ENCODE measurements around the gene TMEM138. TPM values are rescaled to one million over a fixed set of nuclear protein-coding genes. Genes with fewer than 3 reads are reported as not detected.

Gene TMEM138
- total RNA-seq, 1 experiment from 2014 or later, result 10.8 TPM

DNA sequence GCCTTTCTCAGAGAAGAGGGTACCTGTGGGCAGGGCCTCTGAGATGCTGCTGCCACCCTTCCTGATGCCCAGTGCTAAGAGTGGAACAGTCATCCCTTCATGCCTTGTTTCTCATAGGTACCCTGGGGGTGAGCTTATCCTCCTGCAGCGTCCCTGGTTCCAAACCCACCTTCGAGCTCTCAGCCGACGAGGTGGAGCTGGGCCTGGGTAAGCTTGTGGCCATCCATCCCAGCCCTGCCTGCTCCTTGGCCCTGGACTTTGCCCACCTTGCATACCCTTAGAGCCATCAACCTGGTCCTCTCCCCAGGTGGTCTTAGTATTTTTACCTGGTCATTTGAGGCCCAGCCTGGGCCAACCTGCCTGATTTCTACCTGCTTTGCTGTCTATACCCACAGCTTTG lies 20.5 kb upstream of the TMEM138 start:
- no peak for DNase-seq (ENCODE audit: low spot score)

DNA sequence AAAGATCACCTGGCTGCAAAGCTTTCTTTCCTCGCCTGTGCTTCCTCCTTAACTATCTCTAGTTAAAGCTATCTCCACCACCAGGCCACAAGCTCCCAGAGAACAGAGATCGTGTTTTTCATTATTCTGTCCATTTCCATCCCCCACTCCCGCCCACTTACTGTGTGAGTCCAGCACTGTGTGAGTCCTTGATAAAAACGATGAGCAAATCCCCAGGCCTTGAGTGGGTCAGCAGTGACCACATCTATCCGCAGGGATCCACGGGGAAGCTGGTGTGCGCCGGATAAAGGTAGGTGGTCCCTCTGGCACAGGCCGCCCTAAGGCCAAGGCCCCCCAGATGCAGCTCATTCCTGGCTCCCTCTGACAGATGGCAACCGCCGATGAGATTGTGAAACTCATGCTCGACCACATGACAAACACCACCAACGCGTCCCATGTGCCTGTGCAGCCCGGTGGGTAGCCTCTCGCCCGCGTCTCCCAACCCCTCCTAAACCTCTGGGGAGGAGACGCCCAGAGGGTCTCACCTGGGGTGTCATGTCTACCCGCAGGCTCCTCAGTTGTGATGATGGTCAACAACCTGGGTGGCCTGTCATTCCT lies 19.9 kb upstream of the TMEM138 start:
- DNase-seq (ENCODE audit: low spot score), result no peak

DNA sequence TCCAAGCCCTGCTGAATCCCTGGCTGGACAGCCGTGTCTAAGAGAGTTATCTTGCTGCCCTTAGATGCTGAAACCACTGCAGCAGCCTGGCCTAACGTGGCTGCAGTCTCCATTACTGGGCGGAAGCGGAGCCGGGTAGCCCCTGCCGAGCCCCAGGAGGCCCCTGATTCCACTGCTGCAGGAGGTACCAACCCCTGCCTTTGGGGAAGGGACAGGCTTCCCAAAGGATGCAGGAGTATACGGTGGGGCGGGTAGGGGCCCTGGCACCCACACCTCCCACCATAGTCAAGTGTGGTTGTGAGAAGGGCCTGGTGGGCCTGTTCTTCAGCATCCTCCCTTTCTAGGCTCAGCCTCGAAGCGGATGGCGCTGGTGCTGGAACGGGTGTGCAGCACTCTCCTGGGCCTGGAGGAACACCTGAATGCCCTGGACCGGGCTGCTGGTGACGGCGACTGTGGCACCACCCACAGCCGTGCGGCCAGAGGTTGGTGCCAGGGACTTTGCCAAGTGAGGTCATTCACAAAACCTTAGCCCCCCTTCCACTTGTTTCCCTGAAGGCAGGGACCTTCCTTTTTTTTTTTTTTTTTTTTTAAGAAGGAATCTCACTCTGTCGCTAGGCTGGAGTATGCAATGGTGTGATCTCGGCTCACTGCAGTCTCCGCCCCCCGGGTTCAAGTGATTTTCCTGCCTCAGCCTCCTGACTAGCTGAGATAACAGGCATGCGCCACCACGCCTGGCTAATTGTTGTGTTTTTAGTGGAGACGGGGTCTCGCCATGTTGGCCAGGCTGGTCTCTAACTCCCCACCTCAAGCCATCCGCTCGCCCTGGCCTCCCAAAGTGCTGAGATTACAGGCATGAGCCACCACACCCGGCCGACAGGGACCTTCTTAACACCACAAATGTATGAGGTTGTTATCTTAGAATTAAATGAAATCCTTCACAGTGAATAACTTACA lies 18.1 kb upstream of the TMEM138 start:
- DNase-seq (ENCODE audit: low spot score), result no peak

DNA sequence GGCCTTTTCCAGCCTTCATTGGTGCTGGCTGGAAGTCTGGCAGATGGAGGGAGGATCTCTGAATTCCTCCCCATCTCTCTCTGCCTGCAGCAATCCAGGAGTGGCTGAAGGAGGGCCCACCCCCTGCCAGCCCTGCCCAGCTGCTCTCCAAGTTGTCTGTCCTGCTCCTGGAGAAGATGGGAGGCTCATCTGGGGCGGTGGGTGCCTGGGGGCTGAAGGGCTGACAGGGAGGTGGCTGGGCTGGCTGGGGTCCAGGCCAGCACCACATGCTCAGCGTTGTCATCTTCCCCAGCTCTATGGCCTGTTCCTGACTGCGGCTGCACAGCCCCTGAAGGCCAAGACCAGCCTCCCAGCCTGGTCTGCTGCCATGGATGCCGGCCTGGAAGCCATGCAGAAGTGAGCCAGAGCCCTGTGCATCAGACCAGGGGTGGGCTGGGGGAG lies 17.0 kb upstream of the TMEM138 start:
- no peak for DNase-seq (ENCODE audit: low spot score)

DNA sequence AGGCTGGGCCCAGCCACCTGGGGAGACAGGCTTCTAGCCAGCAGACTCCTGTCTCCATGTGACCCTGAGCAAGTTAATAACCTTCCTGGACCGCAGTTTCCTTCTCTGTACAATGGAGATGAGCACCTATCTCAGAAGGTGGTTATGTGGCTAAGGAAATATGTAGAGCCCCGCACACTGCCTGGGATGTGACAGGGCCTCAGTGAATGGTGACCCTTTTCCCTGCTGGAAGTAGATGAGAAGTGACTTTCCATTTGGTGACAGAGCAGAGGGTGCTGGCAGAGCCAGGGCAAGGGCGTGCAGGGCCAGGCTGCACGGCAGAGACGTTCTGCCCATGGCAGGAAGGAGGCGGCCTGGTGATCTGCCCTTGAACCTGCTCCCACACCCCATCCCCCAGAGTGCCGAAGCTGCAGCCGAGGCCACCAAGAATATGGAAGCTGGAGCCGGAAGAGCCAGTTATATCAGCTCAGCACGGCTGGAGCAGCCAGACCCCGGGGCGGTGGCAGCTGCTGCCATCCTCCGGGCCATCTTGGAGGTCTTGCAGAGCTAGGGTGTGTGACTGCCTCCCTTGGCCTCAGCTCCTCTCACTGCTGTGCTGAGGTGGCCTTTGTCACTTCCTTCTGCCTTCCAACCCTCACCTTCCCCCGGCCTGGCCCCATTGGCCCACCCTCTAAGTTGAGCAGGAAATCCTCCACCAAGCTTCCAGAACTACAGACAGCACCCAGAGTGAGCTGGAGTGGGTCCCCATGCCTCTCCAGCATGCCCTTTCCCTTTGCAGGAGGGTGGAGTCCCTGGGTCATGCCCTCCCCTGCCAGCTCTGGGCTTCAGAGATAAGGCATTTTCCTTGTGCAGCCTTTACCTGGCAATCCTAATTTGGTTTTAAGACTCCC lies 16.0 kb upstream of the TMEM138 start:
- no peak for DNase-seq (ENCODE audit: low spot score)

DNA sequence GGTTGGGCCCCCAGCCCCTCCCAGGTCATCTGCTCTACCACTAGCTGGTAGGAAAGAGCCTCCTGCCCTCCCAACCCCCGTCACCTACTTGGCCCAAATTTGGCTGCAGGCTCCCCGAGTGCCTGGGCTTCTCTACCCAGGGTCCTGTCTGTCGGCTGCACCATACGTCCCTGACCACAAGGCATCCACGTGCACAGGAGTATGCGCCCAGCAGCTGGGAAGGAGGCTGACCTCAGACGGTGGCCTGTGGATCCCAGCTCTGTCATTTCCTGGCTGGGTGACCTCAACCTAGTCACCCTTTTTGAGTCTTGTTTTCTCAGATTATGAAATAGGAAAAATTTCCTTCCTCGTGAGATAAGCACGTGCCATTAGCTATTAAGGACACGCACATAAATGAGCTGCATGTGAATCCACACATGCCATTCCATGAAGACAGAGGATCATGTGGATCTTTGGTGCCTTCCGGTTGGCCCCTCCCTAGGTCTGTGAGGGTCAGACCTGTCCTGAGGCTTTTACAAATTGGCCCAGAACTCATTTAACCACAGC lies 14.2 kb upstream of the TMEM138 start:
- DNase-seq (ENCODE audit: low spot score), result no peak

DNA sequence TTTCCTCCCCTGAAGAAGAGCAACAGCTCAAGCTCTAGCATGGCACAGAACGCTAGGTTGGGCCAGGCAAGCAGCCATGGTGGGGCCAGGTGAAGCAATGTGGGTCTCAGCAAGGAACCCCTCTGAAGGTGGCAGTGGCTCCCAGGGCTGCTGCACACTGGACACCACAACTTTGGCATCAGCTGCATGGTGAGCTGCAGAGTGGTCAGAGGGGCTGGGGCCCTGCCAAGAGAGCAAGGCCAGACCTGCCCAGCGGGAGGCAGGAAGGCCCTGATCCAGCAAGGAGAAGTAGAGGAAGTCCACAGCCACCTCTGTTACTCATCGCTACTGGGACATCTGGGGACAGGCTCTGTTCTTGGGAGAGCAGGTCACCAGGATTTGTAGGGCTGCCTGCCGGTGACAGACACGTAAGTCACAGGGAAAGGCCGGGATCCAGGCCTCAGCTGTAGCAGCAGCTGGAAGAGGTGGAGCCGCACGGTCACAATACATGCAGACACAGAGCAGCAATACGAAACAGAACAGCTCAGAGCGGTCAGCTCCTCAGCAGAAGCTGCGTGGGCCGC lies 12.9 kb upstream of the TMEM138 start:
- DNase-seq (ENCODE audit: low spot score), result no peak

DNA sequence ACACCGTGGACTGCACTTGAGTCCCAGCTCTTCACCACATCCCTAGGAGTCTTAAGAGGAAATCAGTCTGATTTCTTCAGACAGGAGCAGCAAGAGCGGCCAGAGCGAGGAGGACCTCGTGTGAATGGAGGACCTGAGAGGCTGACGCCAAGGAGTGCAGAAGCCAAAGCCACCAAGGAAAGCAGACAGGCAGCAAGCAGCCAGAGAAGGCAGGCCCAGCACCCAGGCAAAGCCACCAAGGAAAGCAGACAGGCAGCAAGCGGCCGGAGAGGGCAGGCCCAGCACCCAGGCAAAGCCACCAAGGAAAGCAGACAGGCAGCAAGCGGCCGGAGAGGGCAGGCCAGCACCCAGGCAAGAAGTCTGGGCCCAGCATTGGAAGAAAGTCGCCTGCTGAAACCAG lies 12.3 kb upstream of the TMEM138 start:
- DNase-seq (ENCODE audit: low spot score), result no peak

DNA sequence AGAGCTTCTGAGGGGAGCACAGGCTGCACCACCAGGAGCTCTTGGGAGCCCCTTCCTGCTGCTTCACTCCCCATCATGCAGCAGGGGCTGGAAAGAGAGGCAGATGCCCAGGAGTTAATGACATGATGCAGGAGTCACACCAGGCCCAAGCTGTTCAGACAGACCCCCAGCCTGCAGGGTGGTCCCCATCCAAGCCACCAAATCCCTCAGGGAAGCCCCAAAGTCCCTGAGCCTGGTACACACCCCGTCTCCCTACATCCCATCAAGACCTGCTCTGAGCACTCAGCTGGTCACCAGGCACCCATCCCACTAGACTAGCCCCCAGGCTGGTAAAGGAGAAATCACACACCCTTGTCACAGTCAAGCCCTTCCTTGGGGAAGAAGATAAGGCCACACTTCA lies 11.8 kb upstream of the TMEM138 start:
- DNase-seq (ENCODE audit: low spot score), result no peak

DNA sequence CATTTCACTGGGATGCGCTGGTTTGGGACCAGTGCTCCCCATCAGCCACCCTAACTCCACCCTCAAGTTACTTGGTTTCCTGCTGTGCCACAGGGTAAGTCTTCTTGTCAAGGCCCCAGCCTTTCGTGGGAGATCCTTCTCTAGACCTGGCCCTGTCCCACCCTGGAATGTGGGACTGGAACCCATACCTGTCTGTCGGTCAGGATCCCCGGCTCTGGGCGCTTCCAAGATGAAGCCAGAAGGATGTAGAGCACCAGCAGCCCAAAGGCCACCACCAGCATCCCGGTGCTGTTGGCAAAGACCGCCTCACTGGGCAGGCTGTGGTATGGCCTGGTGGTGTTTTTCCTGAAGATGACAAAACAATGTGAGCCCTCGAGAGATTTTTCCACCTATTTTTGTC lies 11.4 kb upstream of the TMEM138 start:
- DNase-seq (ENCODE audit: low spot score), result no peak

DNA sequence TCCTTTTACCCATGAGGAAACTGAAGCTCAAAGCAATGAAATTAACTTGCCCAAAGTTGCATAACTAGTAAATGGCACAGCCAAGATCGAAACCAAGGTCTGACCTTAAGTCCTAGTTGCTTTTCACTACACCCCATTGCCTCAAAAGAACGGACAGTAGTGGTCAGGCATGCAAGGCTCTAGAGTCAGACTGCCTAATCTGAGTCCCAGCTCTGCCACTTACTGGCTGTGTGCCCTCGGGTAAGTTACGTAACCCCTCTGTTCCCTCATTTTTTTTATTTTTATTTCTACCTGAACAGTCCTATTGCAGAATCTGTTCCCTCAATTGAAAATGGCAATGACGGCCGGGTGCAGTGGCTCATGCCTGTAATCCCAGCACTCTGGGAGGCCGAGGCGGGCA lies 10.1 kb upstream of the TMEM138 start:
- no peak for DNase-seq (ENCODE audit: low spot score)

DNA sequence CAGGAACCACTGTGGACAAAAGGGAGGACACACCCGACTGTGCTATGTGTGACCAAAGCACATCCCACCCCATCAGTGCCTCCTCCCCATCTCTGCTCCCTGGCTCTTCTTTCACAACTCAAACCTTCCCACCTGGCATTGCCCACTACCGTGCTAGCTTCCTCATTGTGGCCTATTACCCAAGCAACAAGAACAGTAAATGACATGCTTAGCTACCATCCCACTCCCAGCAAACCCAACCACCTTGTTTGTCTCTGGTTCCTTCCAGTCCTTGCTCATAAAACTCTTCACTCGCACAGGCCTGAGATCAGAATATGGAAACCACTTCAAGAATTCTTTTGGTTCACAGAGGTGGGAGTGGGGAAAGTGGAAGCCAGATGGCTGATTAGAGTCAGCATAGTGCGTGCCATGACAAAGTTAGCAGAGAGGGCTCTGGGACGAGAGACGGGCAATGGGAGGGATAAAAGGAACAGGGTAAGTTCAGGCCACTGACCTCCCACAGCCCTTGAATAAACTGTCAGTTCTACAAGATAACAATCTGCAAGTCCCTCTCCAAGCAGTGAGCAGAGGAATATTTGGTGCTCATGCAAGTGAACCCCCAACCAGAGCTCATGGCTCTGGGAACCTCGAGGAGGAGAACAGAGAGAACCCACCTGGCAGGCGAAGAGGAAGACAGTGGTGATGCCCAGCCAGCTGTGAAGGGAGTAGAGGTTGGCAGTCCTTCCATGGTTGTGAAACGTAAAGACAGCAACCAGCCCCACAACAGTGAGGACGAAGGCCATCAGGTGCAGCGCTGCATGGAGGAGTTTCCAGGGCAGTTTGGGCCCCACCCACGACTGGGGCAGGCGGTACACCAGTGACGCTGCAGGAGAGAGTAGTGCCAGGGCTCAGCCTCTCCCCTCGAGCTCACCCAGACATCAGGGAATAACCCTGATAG lies 8.8 kb upstream of the TMEM138 start:
- no peak for DNase-seq (ENCODE audit: low spot score)

DNA sequence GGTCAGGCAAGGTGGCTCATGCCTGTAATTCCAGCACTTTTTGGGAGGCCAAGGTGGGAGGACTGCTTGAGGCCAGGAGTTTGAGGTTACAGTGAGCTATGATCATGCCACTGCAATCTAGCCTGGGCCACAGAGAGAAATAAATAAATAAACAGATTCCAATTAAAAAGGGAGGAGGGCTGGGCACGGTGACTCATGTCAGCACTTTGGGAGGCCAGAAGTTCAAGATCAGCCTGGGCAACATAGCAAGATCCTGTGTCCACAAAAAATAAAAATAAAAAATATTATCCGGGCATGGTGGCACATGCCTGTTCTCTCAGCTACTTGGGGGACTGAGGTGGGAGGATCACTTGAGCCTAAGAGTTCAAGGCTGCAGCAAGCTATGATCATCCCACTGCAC lies 8.0 kb upstream of the TMEM138 start:
- no peak for DNase-seq (ENCODE audit: low spot score)

DNA sequence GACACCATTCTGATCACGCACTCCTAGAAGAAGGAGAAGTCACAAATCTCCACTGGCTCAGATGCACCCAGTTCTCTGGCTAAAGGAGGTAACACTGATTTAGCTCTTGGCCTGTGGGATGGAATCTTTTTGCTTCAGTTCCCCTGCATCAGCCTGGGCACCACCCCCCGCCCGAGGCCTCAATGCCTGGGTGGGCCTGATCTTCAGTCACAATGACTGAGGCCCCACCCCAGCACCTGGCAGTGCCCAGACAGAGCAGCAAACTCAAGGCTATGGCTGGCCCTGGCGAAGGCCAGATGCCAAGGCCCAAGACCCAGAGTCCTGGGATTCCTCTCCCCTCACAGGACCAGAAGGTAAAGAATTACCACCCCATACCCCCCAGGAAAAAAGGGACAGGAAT lies 5.5 kb upstream of the TMEM138 start:
- DNase-seq (ENCODE audit: low spot score), result no peak

DNA sequence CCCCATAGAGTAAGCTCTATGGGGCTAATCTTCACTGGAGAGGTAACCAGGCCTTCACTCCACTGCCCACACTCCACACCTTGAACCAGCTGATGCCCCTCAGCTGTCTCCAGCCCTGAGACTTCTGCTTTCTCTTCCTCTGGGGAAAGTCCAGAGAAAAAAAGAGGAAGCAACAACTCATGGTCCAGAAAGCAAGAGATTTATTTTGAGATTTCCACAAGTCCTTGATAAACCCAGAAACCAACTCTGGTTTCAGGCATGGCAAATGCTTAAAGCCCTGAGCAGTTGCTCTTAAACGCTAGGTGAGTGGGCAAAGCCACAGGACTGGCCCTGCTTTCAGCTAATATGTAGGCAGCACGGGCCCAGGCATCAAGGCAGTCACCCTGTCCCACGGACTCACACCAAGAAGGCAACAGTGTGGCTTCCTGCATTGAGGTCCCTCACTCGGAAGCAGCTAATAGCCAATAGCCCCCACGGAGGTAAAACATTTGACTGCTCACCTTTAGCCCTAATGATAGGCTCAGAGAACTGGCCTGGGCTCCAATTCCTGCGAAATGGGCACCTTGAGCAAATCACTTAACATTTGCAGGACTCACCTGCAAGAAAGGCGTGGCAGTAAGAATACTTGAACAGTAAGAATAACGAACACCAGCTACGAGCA lies 4.8 kb upstream of the TMEM138 start:
- DNase-seq (ENCODE audit: low spot score), result no peak

DNA sequence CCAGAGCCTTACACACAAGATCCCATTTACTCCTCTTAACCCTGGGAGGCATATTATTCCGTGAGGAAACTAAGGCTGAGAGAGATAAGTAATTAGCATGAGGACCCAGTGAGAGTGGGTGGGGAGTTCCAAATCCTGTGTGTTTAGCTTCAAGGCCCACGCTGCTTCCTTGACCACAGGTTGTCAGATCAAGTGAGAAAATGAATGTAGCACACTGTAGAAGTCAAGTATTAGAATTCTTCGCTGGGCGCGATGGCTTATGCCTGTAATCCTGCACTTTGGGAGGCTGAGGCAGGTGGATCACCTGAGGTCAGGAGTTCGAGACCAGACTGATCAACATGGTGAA lies 4.3 kb upstream of the TMEM138 start:
- DNase-seq (ENCODE audit: low spot score), result no peak

DNA sequence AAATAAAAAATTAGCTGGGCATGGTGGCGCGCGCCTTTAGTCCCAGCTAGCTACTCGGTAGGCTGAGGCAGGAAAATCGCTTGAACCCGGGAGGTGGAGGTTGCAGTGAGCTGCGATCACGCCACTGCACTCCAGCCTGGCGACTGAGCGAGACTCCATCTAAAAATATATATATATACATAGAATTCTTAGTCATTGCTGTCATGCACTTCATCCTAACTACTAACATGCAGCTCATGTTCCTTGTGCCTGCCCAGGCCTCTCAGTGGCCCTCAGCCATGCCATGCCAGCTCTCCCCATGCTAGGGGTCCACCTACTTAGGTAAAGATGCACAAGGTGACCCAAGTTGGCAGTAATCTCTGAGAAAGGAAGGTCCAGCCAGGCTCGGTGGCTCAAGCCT lies 3.6 kb upstream of the TMEM138 start:
- DNase-seq (ENCODE audit: low spot score), result no peak

DNA sequence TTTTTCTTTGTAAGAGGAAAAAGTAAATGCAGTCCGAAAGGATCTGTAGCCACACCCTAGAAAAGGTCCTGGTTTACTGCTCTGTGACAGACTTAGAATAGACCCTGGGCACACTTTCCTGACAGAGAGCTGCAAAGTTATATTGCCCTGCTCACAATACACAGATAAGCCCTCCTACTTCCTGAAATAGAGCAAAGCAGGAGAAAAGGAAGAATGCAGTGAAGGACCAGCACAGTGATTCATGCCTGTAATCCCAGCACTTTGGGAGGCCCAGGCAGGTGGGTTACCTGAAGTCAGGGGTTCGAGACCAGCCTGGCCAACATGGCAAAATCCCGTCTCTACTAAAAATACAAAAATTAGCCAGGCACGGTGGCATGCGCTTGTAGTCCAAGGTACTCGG lies 2.7 kb upstream of the TMEM138 start:
- no peak for DNase-seq (ENCODE audit: low spot score)

DNA sequence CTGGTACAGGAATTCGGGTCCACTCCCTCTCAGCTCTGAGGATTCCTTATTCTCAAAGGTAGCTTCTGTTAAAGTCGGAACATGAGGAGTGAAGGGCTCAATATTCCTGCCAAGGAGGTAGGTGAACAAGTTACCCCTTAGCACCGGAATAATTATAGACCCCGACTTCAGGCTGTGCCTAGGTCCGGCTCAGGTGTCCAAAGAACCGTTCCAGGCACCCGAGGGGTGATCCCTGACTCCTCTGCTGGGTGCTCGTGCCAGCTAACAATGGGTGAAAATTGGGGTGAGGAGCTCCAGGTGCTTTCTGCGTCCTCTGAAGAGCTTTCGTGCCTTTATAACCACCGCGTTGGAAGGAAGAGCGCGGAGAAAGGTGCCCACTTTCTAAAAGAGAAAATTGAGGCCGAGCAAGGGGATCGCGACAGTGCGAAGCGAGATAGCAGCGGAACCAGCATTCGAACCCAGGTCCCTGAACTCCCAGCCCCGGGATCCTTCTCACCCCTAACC lies 885 bp upstream of the TMEM138 start:
- no peak for DNase-seq (ENCODE audit: low spot score)

DNA sequence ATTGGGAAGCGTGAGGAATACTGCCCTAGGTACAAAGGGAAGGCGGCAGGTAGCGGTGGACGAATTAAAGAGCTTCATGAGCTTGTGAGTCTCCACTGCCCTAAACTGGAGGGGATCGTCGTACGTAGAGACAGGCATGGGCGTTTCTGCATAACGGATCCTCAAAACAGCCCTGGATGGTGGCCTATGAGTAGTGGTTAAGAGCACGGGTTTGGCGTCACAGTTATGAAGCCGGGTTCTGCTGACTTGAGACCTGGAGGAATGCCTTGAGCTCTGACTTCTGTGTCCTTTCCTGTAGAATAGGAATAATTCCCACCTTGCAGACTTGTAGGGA lies 335 bp downstream of the TMEM138 start:
- DNase-seq (ENCODE audit: low spot score), result no peak
